HL-60/S4 (cell line): ENCODE results near the gene BBIP1.
"Not testable (repeated sequence)": the region's sequence is repeated elsewhere in the genome, so short reads cannot be mapped to it uniquely, and the experiment has no call there.

Source experiments
- in situ Hi-C: fragments of 300-500 bp; cut with MboI; formaldehyde crosslinking; loops from 2 replicates; pipeline ENCODE4 v1.14.3; 2022; ENCODE audit warnings: low sequenced_read_pairs

Gene BBIP1

GRCh38 chr10:110923856-110924493, 5.0 kb upstream of the BBIP1 start:
- in situ Hi-C loops, result no loop called here

- in situ Hi-C loops, result no loop called here
Measured at GRCh38 chr10:110919971-110920881, 1.2 kb upstream of the BBIP1 start.

- in situ Hi-C loops, result no loop called here
Measured at GRCh38 chr10:110919349-110919931, 460 bp upstream of the BBIP1 start, which contains the start of gene SHOC2. SHOC2 (plus strand) TSS chr10:110919604; CDS start chr10:110964359, 44,755 bp downstream.

- in situ Hi-C loops, result no loop called here
Measured at GRCh38 chr10:110918269-110918642, 724 bp downstream of the BBIP1 start.

- in situ Hi-C loops, result no loop called here
Measured at GRCh38 chr10:110916554-110917346, 2.2 kb downstream of the BBIP1 start.

- in situ Hi-C loops, result not testable (repeated sequence)
Measured at GRCh38 chr10:110915600-110915999, 3.4 kb downstream of the BBIP1 start.

- in situ Hi-C loops, result no loop called here
Measured at GRCh38 chr10:110915035-110915434, 3.9 kb downstream of the BBIP1 start.

GRCh38 chr10:110914431-110914830, 4.5 kb downstream of the BBIP1 start:
- in situ Hi-C loops, result no loop called here

GRCh38 chr10:110912374-110912773, 6.6 kb downstream of the BBIP1 start:
- in situ Hi-C loops, result no loop called here

- in situ Hi-C loops, result no loop called here
Measured at GRCh38 chr10:110910138-110910537, 8.8 kb downstream of the BBIP1 start.

- in situ Hi-C loops, result loop anchor here (10.0 kb wide), 1 partner anchor 99 kb away; no protein-coding TSS in a partner anchor
Measured at GRCh38 chr10:110903280-110904278, 15.4 kb downstream of the BBIP1 start.

GRCh38 chr10:110901954-110902819, 16.8 kb downstream of the BBIP1 start:
- in situ Hi-C loops, result loop anchor here (10.0 kb wide), 1 partner anchor 97 kb away; no protein-coding TSS in a partner anchor

- in situ Hi-C loops, result loop anchor here (10.0 kb wide), 1 partner anchor 96 kb away; no protein-coding TSS in a partner anchor
Measured at GRCh38 chr10:110900983-110901382, 18.0 kb downstream of the BBIP1 start.

- in situ Hi-C loops, result no loop called here
Measured at GRCh38 chr10:110898391-110898790, 20.6 kb downstream of the BBIP1 start.

GRCh38 chr10:110897184-110897583, 21.8 kb downstream of the BBIP1 start:
- in situ Hi-C loops, result no loop called here

GRCh38 chr10:110893559-110894179, 25.3 kb downstream of the BBIP1 start:
- in situ Hi-C loops, result no loop called here

GRCh38 chr10:110892602-110893288, 26.2 kb downstream of the BBIP1 start:
- in situ Hi-C loops, result no loop called here
